D721Med (cell line): ENCODE data around the gene TLK1.

ENCODE experiments used
- DNase-seq: peaks from one replicate; pipeline ENCODE4 v3.0.0; 2011; ENCODE audit warnings: low spot score; ENCODE audit not compliant: insufficient read length
- FAIRE-seq: peaks from 2 replicates; lab custom pipeline; 2011; peaks lifted over from hg19 to GRCh38; lab: Jason Lieb, UNC
- CTCF ChIP-seq: IDR thresholded peaks from 2 replicates; pipeline ENCODE4 v1.5.1; 2012; ENCODE audit warnings: mild to moderate bottlenecking, control low read depth; ENCODE audit not compliant: insufficient read depth; ENCODE audit errors: missing control alignments

The TLK1 gene

GRCh38 chr2:171181064-171182049 is 20.7 kb upstream of the TLK1 start:
- no peak for TF ChIP-seq CTCF
- no peak for DNase-seq
- FAIRE-seq, result no peak

GRCh38 chr2:171180229-171180930 is 19.7 kb upstream of the TLK1 start:
- FAIRE-seq (no peak), DNase-seq (no peak)

GRCh38 chr2:171178993-171179392 is 18.3 kb upstream of the TLK1 start:
- TF ChIP-seq CTCF, result no peak
- DNase-seq (no peak), FAIRE-seq (no peak)

More at GRCh38 chr2:171180229-171180930, 19.7 kb upstream of the TLK1 start:
- TF ChIP-seq CTCF, result no peak

- DNase-seq, result no peak
- FAIRE-seq, result no peak
Observed at GRCh38 chr2:171176516-171176915, 15.8 kb upstream of the TLK1 start.

GRCh38 chr2:171174075-171174474 is 13.4 kb upstream of the TLK1 start:
- no peak for DNase-seq
- TF ChIP-seq CTCF, result no peak
- no peak for FAIRE-seq

More at GRCh38 chr2:171176516-171176915, 15.8 kb upstream of the TLK1 start:
- TF ChIP-seq CTCF, result no peak

GRCh38 chr2:171173087-171173486 is 12.4 kb upstream of the TLK1 start:
- TF ChIP-seq CTCF, result no peak
- FAIRE-seq, result no peak
- DNase-seq, result no peak

- no peak for DNase-seq
- FAIRE-seq, result no peak
- TF ChIP-seq CTCF, result no peak
Observed at GRCh38 chr2:171171808-171172207, 11.1 kb upstream of the TLK1 start.
